ENCODE measurements around the gene DOLPP1.

Gene DOLPP1

DNA sequence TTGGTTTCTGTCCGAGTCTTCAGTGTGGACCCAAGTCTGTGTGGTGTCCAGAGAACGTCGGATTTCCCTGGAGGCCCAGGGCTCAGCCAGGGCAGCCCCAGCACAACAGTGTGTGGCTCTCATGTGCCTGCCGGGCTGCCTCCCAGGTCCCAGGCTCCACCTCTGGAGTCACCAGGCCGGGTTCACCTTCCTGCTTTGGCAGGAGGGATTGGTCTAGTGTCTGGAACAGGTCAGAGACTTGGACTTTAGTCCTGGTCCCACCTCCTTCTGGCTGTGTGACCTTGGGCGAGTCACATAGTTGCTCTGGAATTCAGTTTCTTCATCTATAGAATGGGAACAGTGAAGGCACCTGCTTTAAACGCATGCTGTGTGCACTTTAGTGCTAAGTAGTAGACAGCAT, 3.2 kb downstream of the DOLPP1 start:
- H4K20me1 ChIP-seq (ENCODE audit: insufficient read depth, low read length) = no peaks in the 10 kb centered on the region; the same call in 1 of the 2 replicates
- TF ChIP-seq EZH2phosphoT487 (IDR thresholded peaks at IDR 0.05; ENCODE audit: low read depth) = no peak

DNA sequence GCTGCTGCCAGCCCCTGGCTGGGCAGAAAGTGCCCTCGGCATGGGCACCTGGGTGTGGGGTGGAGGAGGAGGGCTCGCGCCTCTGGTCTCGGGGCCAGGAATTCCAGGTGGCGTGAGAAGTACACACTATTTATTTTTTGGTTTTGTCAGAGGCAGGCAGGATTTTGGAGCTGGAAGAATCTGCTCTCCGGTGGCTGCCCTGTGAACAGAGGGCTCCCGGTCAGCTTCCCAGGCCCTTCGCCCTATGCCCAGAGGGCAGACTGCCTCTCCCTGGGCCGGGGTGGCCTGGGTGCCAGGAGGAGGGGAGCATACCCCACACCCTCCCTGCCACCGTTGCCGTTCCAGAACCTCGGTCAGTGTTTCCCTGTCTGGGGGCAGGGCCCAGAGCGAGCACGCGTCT, 8.3 kb downstream of the DOLPP1 start:
- Histone ChIP-seq H3K79me2 (ENCODE audit: low read length) (no peaks in the 10 kb centered on the region), H3K4me2 (ENCODE audit: low read length) (no peak overlapping the region), H3K4me3 (ENCODE audit: low read length) (no peak overlapping the region), H4K20me1 (ENCODE audit: insufficient read depth, low read length) (no peaks in the 10 kb centered on the region), H3K4me1 (ENCODE audit: low read length) (no peaks in the 10 kb centered on the region), H3K9me3 (ENCODE audit: insufficient read depth, low read length) (no peaks in the 10 kb centered on the region), H2AFZ (ENCODE audit: low read depth, low read length) (no peak overlapping the region), H3K27ac (ENCODE audit: low read length) (no peak overlapping the region), H3K36me3 (replicated peaks; ENCODE audit: low read depth, low read length) (peaks cover 13% of the 10 kb centered on the region), H3K9ac (ENCODE audit: low read length) (no peak overlapping the region), H3K27me3 (ENCODE audit: low read depth, low read length) (no peaks in the 10 kb centered on the region)
- no peak for TF ChIP-seq EZH2phosphoT487 (IDR thresholded peaks at IDR 0.05; ENCODE audit: low read depth)
- TF ChIP-seq, protein P1, sequence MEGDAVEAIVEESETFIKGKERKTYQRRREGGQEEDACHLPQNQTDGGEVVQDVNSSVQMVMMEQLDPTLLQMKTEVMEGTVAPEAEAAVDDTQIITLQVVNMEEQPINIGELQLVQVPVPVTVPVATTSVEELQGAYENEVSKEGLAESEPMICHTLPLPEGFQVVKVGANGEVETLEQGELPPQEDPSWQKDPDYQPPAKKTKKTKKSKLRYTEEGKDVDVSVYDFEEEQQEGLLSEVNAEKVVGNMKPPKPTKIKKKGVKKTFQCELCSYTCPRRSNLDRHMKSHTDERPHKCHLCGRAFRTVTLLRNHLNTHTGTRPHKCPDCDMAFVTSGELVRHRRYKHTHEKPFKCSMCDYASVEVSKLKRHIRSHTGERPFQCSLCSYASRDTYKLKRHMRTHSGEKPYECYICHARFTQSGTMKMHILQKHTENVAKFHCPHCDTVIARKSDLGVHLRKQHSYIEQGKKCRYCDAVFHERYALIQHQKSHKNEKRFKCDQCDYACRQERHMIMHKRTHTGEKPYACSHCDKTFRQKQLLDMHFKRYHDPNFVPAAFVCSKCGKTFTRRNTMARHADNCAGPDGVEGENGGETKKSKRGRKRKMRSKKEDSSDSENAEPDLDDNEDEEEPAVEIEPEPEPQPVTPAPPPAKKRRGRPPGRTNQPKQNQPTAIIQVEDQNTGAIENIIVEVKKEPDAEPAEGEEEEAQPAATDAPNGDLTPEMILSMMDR (IDR thresholded peaks at IDR 0.05; ENCODE audit: low read depth, low read length) = no peak

More for the DNA sequence above, 3.2 kb downstream of the DOLPP1 start:
- no peak overlapping the region for H3K9ac ChIP-seq (ENCODE audit: low read length)
- H3K27me3 ChIP-seq (ENCODE audit: low read depth, low read length) = no peaks in the 10 kb centered on the region
- H3K4me3 ChIP-seq (ENCODE audit: low read length) = no peak overlapping the region
- H3K4me1 ChIP-seq (ENCODE audit: low read length) = peaks cover 8% of the 10 kb centered on the region
- H3K36me3 ChIP-seq (replicated peaks; ENCODE audit: low read depth, low read length) = peaks cover 13% of the 10 kb centered on the region
- no peak overlapping the region for H2AFZ ChIP-seq (ENCODE audit: low read depth, low read length)
- no peak overlapping the region for H3K27ac ChIP-seq (ENCODE audit: low read length)
- no peak overlapping the region for H3K4me2 ChIP-seq (ENCODE audit: low read length)
- no peaks in the 10 kb centered on the region for H3K9me3 ChIP-seq (ENCODE audit: insufficient read depth, low read length)
- H3K79me2 ChIP-seq (ENCODE audit: low read length) = peaks cover 23% of the 10 kb centered on the region

DNA sequence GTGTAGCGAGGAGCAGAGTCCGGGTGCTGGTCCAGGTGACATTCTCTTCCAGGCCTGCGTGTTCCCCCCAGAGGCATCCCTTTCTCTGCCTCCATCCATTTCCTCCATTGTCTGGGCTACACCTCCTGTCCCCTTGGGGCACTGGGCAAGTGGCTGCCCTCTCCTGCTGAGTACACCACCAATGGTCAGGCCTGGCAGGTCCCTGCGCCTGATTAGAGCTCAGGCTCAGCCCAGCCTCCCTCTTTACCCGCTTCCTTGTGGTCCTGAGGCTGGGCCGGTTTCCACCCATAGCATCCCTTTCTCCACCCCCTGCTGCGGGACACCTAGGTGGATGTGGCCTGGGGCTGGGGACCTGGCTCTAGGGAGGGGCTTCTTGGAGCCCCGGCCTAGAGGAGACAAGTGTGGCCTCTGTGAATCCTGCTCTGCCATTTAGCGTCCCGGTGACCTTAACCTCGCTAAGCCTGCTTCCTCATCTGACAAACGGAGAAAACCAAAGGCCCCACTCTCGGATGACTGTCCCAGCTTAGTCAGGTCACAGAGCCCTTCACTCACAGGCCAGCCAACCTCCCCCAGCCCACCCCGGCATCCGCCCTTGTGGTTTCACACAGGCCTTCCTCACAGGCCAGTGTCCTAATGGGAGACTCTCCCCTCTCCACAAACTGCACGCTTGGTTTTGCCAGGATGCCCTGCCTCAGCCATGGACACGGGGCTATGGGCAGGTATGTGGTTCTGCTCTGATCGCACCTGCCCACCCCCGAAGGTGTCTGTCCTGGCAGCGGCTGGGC, 12.9 kb downstream of the DOLPP1 start:
- Histone ChIP-seq H3K9me3 (ENCODE audit: insufficient read depth, low read length) (no peaks in the 10 kb centered on the region), H3K4me1 (ENCODE audit: low read length) (no peaks in the 10 kb centered on the region), H4K20me1 (ENCODE audit: insufficient read depth, low read length) (no peaks in the 10 kb centered on the region), H3K27ac (ENCODE audit: low read length) (no peak overlapping the region), H3K4me2 (ENCODE audit: low read length) (no peak overlapping the region), H3K27me3 (ENCODE audit: low read depth, low read length) (no peaks in the 10 kb centered on the region), H3K4me3 (ENCODE audit: low read length) (no peak overlapping the region), H3K9ac (ENCODE audit: low read length) (no peak overlapping the region), H3K36me3 (replicated peaks; ENCODE audit: low read depth, low read length) (no peaks in the 10 kb centered on the region), H2AFZ (ENCODE audit: low read depth, low read length) (no peak overlapping the region), H3K79me2 (ENCODE audit: low read length) (no peaks in the 10 kb centered on the region)
- TF ChIP-seq EZH2phosphoT487 (IDR thresholded peaks at IDR 0.05; ENCODE audit: low read depth) = no peak
- TF ChIP-seq, protein P1 (IDR thresholded peaks at IDR 0.05; ENCODE audit: low read depth, low read length) = no peak

DNA sequence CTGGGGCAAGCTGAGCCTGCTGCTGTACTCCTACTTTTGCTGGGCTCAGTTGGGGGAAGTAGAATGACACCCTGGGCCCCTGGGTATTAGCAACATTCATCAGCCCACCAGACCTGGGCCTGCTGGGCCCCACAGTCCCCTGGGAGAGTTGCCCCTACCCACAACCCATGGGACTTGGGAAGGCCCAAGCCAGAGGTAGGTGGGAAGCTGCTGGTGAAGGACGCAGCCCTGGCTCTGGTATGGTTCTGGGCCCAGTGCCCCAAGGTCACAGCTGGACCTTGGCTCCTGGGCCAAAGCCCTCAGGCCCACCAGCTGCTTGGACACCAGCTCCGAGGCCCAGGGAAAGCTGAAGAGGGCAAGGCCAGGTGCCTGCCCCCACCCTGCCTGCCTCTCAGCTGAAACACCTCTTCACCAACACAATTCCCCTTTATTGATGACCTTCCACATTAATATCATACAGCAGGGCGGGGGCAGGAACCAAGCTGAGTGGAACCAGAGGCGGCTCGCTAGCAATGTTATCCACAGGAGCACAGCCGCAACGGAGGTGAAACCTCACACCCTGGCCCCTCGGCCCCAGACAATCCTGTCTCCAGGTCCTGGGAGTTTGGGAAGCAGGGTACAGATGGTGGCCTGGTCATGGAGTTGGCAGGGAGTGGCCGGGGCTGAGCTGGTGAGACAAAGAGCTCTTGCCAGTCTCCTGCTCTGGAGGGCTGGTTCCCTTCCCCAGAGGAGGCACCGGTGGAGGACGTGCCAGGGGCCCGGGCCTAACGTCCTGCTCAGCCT, 13.7 kb downstream of the DOLPP1 start:
- no peaks in the 10 kb centered on the region for H3K36me3 ChIP-seq (replicated peaks; ENCODE audit: low read depth, low read length)
- no peak overlapping the region for H3K9ac ChIP-seq (ENCODE audit: low read length)

More for the DNA sequence above, 13.7 kb downstream of the DOLPP1 start:
- Histone ChIP-seq H3K4me1 (ENCODE audit: low read length) (no peaks in the 10 kb centered on the region), H3K79me2 (ENCODE audit: low read length) (no peaks in the 10 kb centered on the region), H3K4me2 (ENCODE audit: low read length) (no peak overlapping the region), H3K9me3 (ENCODE audit: insufficient read depth, low read length) (no peaks in the 10 kb centered on the region), H4K20me1 (ENCODE audit: insufficient read depth, low read length) (no peaks in the 10 kb centered on the region), H3K27ac (ENCODE audit: low read length) (no peak overlapping the region), H3K27me3 (ENCODE audit: low read depth, low read length) (no peaks in the 10 kb centered on the region), H3K4me3 (ENCODE audit: low read length) (no peak overlapping the region), H2AFZ (ENCODE audit: low read depth, low read length) (no peak overlapping the region)
- TF ChIP-seq, protein P1 (IDR thresholded peaks at IDR 0.05; ENCODE audit: low read depth, low read length) = no peak
- no peak for TF ChIP-seq EZH2phosphoT487 (IDR thresholded peaks at IDR 0.05; ENCODE audit: low read depth)

Measured in OCI-LY3 (cell line).